GM21717 (cell line): ENCODE data around the gene MAP3K5.
"Not testable (repeated sequence)": the region's sequence is repeated elsewhere in the genome, so short reads cannot be mapped to it uniquely, and the experiment has no call there.

Source experiments
- ATAC-seq: cut with Tn5 transposase; IDR thresholded peaks from one replicate; pipeline ENCODE4 v1.9.1; 2021; ENCODE audit warnings: mild to moderate bottlenecking, moderate library complexity; ENCODE audit not compliant: unreplicated experiment

The MAP3K5 gene

GRCh38 chr6:136792410-136793262 is at the start of gene MAP3K5:
Gene MAP3K5 (minus strand): TSS chr6:136792477. CDS start chr6:136792157, 320 bp downstream.
- ATAC-seq: peak; percentile 57

GRCh38 chr6:136840276-136841001 is 48.2 kb upstream of the MAP3K5 start:
- ATAC-seq: no peak

GRCh38 chr6:136831873-136832562 is 39.7 kb upstream of the MAP3K5 start:
- ATAC-seq: no peak

- no peak for ATAC-seq
Measured at GRCh38 chr6:136826216-136826615, 33.9 kb upstream of the MAP3K5 start.

GRCh38 chr6:136823128-136823660 is 30.9 kb upstream of the MAP3K5 start:
- ATAC-seq: no peak

- peak; percentile 97 for ATAC-seq
Measured at GRCh38 chr6:136822376-136823127, 30.3 kb upstream of the MAP3K5 start, which contains the start of gene PEX7. Gene PEX7 (plus strand): TSS chr6:136822592. CDS start chr6:136822666, 74 bp downstream.

GRCh38 chr6:136822046-136822375 is 29.7 kb upstream of the MAP3K5 start:
- peak; percentile 22 for ATAC-seq

GRCh38 chr6:136820561-136820960 is 28.3 kb upstream of the MAP3K5 start:
- no peak for ATAC-seq

GRCh38 chr6:136816656-136817055 is 24.4 kb upstream of the MAP3K5 start:
- no peak for ATAC-seq

GRCh38 chr6:136815608-136816007 is 23.3 kb upstream of the MAP3K5 start:
- ATAC-seq: not testable (repeated sequence)

GRCh38 chr6:136812174-136812573 is 19.9 kb upstream of the MAP3K5 start:
- ATAC-seq: no peak

GRCh38 chr6:136811272-136811671 is 19.0 kb upstream of the MAP3K5 start:
- ATAC-seq: no peak

- ATAC-seq: no peak
Measured at GRCh38 chr6:136809091-136809860, 17.0 kb upstream of the MAP3K5 start.

- no peak for ATAC-seq
Measured at GRCh38 chr6:136803608-136804007, 11.3 kb upstream of the MAP3K5 start.

- no peak for ATAC-seq
Measured at GRCh38 chr6:136801581-136801980, 9.3 kb upstream of the MAP3K5 start.

- no peak for ATAC-seq
Measured at GRCh38 chr6:136798044-136798443, 5.8 kb upstream of the MAP3K5 start.

- ATAC-seq: no peak
Measured at GRCh38 chr6:136795996-136796395, 3.7 kb upstream of the MAP3K5 start.

GRCh38 chr6:136795386-136795785 is 3.1 kb upstream of the MAP3K5 start:
- no peak for ATAC-seq

- ATAC-seq: no peak
Measured at GRCh38 chr6:136793363-136793762, 1.1 kb upstream of the MAP3K5 start.

GRCh38 chr6:136792095-136792409 is 225 bp downstream of the MAP3K5 start:
- peak; percentile 9 for ATAC-seq
